ENCODE results near the gene PTPRN2.
"Not testable (repeated sequence)": the region's sequence is repeated elsewhere in the genome, so short reads cannot be mapped to it uniquely, and the experiment has no call there.

The PTPRN2 gene

DNA sequence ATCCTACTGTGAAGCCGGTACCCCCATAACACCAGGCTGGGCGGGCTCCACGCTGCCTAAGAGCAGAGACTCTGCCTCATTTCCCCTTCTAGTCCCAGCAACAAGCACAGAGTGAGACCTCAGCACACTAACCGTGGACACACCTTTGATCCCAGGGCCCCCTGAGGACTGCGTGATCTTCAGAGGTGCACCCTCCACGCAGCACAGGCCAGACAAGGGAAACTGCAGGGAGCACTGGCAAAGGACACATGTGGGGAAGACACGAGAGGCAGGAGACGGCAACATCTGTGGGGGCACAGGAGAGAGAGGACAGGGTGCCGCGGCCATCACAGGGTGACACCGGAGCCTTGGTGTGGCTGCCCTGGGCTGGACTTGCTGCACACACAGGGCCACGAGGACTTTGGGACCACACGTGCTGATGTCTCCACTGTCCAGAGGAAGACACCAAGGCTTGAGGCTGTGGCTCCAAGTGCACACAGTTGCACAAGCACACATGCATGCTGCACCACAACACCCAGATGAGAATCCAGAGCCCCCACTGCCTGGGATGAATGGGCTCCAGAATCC lies 128.8 kb downstream of the PTPRN2 start:
- DNase-seq = no peak

DNA sequence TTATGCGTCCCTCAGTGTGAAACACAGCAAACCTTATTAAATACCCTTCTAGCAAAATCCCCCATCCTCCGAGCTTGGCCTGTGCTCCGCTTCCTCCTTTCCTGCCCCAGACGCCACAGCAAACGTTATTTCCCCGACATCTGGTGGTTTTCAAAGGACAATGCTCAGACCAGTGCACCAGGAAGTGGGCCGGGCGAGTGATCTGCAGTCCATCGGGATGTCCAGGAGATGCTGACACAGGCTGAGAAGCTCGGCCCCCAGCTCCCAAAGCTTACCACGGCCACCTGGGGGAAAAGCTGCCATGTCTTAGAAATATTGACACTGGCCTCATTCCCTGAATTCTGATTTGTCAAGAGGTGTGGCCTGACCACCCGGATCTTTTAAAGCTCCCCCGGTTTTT lies 129.5 kb downstream of the PTPRN2 start:
- DNase-seq = no peak

DNA sequence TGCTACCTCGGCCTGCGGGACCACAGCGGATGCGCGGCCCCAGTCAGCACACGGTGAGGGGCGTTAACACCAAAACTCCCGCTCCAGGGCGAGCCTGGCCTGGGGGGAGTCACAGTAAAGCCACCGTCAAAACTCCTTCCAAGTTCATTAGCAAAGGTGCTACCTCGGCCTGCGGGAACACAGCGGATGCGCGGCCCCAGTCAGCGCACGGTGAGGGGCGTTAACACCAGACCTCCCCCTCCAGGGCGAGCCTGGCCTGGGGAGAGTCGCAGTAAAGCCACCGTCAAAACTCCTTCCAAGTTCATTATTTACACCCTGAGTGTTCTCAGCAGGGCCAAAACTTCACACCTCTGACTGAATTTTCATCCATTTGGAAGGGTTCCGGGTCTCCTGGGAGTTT lies 130.0 kb downstream of the PTPRN2 start:
- not testable (repeated sequence) for DNase-seq

DNA sequence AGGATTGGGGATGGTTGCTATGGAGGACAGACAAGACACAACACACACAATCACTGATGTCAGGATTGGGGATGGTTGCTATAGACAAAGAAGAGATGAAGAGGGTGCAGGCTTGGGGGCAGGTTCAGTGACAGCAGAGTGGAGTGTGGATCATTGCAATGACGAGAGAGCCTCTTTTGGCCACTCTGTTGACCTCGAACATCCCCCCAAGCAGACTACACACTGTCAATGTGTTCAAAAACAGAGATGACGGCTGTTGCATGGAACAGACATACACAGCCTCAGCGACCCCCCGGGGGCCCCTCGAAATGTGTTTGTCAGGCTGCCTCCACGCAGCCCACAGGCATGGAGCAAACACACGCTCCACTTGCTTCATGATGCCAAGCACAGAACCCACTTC lies 133.0 kb downstream of the PTPRN2 start:
- DNase-seq = no peak

DNA sequence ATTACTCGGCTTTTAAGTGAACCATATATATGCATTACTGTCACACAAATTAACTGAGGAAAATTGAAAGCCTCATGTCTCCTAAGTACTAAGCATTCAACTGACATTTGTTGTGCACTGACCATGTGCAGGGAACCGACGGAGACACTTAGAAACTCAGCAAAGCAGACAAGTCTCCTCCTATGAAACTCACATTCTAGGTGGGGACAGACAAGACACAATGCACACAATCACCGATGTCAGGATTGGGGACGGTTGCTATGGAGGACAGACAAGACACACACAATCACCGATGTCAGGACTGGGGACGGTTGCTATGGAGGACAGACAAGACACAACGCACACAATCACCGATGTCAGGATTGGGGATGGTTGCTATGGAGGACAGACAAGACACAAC lies 134.0 kb downstream of the PTPRN2 start:
- DNase-seq = no peak

DNA sequence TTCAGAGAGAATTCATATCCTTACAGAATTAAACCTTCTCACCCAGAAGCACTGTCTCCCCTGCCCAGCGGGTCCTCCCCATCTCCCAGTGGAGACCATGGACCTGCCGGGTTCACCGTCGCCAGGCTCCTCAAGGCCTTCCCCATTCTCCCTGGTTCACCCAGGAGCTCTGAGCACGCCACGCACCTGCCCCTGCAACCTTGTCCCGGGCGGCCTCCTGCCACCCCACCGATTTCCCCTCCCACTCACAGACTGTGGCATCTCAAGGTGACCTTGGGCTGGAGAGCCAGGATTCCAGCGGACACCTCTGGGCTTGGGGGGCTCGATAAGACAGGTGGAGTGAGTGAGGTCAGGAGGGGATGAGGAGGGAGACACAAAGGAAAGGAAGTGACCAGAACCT lies 135.3 kb downstream of the PTPRN2 start:
- DNase-seq = no peak

DNA sequence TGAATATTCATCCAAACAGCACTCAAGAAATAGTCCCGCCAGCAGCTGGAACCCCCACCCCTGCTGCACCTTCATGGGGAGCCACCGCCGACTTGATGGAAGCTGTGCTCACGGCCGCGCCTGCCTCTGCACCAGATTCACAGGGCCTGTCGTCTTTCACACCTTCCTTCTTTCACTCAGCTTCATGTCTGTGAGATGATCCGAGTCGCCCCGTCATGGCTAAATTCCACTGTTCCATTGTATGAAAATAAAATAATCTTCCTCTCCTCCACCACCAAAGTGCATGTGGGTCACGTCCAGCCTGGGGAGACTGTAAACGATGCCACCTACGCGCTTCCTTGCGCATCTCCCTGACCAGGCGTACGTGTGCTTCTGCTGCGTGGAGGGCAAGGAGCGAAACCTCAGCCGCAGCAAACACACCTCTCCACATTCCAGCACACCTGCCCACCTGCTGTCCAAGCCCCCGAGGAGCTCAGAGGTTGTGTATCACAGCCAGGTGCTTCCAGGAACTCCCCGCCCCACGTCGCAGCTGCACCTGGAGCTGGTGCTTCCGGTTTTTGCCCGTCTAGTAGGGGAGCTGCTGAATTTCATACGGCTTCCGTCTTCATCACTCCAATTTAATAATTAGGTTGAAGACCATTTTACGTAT lies 137.0 kb downstream of the PTPRN2 start:
- DNase-seq = no peak

DNA sequence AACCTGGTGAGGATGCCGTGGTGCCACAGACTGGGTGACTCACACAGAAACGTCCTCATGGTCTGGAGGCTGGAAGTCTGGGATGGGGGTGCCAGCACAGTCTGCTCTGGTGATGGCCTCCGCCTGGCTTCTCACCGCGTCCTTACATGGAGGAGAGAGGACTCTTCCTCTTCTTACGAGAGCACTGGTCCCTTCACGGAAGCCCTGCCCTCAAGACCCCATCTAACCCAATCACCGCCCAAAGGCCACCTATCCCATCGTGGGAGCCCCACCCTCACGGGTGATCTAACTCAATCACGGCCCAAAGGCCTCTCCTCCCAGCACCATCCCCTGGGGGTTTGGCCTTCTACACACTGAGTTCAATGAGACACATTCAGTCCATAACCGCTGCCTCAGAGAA lies 137.7 kb downstream of the PTPRN2 start:
- DNase-seq = no peak

DNA sequence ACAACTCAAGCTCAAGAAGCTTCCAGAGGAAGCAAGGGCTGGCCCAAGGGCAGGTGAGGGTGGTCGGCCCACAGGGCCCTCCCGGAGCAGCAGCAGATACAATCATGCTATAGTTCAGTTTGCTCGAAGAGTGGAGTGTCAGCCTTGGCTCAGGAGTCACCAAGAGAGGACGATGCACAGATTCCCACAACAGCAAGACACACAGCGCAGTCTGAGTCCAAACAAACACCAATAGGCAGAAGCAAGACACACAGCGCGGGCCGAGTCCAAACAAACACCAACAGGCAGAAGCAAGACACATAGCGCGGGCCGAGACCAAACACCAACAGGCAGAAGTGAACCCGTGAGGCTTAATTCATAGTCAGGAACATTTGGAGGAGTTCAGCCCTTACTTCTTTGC lies 138.4 kb downstream of the PTPRN2 start:
- DNase-seq = no peak

DNA sequence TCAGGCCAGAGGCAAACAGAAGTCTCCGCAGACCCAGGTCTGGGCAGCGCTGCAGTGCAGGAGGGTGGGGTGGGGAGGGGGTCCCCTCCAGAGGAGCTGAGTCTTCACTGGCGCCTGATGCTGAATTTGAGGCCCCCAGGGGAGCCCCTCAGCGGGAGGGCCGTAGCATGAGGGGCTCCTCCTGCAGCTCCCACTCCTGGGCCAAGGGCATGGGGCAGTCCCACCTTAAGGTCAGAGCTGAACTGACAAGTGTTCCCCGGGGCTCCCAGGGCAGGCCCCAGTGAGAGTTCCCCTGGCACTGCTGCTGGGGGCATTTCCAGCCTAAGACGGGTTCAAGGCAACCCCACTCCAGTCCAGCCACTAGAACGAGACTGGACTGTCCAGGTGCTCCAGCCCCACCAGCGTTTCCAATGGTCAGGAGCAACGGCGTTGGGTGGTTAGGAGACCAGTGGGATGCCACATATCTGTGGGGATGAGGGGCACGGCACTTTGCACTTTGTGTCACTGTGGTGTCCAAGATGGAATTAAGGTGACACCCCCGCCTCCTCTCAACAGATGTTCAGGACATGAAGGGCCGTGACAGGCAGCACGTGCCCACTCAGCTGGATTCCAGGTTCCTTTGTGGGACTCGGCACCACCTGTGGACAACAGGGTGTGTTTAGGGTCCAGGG lies 139.1 kb downstream of the PTPRN2 start:
- DNase-seq = no peak

DNA sequence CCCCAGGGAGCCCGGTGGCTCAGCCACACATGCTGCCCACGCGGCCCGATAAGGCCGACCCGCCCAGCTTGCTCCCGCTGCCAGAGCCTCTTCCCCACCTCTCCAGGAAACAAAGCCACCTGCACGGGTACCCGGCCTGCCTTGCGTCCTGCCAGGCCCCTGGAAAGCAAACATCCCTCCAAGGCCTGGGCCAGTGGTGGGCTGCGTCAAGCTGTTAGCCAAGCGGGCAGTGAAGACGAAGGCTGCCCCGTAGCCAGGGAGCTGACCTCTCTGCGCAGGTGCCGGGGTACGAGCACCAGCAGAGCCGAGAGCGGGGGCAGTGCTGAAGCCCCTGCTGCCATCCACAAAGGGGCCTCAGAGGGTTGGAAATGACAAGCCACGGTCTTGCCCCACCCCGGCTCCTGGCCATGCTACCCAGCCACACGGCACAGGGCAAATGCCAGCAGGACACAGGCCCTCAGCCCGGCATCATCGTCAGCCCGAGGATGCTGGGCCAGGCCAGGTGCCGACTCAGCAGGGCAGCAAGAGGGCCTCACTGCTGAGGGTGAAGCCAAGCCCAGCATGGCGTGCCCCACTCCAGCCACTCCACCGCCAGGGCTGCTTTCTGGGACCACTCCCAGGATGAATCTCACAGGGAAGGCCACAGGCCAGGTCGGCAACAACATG lies 140.0 kb downstream of the PTPRN2 start:
- no peak for DNase-seq

DNA sequence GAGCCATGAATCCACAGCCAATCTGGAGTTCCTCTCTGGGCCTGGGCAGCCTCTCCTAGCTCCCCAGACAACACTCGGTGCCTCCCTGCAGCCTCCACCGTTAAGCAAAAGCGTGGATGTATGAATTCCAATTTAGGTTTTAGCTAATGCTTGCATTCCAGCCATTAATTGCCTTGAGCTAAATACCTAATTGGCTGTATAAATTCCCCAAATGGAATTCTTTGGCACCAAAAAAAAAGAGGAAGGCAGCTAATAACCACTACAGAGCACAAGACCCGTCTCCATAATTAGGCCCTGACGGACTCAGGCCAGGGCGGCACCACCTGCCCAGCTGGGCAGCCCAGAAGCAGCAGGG lies 140.5 kb downstream of the PTPRN2 start:
- DNase-seq = no peak

DNA sequence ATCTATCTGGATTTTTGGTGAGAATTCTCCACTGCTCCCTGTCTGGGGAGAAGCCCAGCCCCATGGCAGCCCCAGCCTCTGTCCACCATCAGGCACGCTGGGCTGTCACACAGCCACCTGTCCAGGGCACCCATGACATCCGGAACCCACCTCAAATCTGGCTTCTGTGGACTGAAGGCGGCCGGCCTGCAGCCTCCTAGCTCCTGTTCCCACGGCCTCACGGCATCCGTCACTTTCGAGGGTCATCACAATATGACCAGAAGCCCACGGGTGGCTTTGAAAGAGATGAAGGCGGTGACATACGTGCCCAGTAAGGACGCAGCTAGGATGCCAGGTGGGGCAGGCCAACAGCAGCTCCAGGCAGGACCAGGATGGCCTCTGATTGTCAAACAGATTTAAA lies 140.9 kb downstream of the PTPRN2 start:
- no peak for DNase-seq

DNA sequence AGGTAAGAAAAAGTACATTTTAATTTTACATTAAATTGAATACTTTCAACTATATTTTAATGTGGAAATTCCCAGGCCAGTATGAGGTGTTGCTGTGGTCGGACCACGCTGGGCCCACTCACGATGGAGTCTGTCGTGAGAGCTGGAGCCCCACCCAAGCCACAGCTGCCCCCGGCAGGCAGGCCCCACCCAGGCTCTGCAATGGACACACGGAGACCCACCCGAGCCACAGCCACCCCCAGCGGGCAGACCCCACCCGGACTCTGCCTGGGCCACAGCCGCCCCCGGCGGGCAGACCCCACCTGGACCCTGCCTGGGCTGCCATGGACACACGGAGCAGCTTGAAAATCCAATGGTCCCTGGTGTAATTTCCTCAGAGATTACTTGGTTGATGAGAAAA lies 141.3 kb downstream of the PTPRN2 start:
- no peak for DNase-seq

DNA sequence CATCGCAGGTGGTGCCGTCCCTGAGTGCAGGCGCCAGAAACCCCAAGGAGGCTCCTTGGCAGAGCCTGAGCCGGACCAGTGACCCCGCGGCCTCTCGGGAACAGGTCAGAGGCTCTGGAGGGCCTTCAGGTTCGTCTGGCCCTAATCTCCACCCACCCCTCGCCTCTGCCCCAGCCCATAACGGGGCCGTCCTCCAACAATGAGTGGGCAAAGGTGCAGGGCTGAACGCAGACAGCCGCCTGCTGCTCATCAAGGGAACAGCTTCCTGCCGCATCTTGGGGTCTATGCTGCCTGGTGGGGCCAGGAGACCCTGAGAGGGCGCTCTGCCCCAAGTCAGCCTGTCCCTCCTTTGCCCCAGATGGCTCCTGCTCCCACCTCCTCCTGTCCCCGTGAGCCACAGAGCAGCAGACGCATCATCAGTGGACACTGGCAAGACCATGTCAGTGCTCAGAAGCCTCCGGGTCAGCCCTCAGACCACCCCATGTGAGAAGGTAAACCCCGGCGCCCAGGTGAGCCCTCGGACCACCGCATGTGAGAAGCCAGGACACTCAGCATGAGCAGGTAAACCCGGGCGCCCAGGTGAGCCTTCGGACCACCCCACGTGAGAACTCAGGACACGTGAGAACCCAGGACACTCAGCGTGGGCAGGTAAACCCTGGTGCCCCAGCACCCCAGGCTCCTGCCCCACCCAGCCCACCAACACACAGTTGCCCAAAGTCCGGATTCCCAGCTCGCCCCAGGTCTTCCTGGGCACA lies 142.0 kb downstream of the PTPRN2 start:
- no peak for DNase-seq

DNA sequence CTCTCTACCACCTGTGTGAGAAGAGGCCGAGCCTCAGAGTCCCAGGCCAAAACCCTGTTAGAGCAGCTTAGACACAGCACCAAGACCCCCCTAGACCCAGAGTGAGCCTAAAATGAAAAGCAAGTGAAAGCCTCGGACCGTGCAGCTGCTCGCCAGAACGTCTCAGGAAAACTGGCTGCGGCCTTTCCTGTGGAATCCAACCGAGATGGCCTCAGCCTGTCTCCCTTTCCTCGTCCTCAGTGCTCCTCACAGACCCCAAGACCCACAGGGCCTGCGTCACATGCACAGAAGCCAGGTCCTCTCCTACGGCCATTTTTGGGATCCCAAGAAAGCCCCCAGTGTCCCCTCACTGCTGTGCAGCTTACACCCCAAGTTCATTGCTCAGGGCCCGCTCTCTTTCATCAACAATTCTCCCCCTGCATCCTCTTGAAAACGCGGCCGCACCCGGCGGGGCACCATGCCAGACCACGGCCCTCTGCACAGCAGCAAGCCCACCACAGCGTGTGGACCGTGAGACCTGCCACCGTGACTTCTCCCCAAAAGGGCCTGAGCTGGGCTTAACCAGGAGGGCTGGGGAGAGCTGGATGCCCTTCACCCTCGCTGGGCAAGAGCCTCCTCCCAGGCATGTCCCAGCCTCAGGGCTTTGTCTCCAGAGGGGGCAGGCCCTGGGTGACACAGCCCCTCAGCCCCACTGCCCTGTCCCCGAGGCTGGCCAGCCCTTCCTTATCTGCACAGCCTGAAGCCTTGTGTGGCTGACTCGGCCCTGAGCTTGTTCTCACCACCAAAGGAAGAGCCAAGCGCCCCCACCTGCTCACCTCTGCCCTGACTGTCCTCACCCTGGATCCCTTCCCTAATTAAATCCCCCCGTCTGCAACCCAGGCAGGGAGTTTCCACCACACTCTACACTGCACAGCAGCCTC lies 142.9 kb downstream of the PTPRN2 start:
- DNase-seq = no peak

DNA sequence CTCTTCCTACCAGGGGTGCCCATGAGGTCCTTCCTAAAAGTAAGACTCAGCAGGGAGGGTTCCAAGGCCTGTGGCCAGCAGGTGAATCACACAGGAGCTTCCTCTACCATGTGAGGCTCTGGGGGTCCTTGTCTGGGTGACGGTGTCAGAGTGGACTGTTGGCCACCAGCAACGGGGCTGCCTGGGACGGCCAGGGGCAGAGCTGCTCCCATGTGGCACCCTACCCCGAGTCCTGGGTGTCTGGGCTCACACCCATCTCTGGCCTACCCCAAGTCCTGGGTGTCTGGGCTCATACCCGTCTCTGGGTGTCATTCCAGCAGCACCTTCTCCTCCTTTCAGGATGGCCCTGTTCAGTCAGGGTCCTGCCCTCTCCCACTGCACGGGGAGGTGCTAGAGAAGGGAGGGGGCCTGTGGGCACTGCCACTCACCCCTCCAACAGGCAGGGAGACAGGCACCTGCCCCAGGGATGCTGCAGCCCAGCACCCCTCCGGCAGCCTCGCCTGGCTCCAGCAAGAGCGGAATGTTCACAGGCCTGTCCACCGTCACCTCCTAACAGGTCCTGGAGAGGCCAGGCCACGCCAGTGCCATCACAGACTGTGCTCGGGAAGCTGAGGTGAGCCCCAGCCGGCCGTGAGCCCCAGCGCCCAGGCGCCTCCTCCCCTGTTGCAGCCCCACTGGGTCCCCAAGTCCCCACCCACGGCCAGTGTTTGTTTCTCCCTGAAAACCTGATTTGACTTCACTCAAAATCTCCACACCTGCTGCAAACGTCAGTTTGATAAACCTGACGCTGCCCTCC lies 143.7 kb downstream of the PTPRN2 start:
- no peak for DNase-seq

DNA sequence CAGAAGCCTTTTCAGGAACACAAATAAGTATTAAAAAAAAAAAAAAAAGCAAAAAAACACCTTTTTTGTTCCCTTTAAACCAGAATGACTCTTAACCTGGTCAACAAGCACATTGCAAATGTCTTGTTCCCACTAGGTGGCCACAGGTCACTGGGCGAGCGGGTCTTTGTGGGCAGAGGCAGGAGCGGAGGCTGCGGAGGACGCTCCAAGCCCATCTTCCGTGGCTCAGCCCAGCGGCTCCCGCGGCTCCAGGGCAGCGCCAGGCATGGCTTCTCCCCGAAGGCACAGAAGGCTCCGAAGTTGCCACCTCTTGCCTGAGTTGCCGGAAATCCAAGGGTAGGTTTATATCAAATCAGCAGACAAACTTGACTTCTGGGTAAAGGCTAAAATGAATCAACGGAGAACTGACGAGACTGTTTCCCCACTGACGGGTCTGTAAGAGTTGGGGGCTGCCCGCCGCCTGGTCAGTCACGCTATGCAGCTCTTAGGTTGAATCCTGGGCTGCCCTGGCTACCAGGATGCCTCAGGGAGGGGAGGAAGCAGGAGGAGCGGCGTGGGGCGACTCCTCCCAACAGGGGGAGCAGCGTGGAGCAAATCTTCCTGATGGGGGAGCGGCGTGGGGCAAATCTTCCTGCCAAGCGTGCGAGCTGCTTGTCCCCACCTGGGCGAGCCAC lies 144.5 kb downstream of the PTPRN2 start:
- DNase-seq = no peak

DNA sequence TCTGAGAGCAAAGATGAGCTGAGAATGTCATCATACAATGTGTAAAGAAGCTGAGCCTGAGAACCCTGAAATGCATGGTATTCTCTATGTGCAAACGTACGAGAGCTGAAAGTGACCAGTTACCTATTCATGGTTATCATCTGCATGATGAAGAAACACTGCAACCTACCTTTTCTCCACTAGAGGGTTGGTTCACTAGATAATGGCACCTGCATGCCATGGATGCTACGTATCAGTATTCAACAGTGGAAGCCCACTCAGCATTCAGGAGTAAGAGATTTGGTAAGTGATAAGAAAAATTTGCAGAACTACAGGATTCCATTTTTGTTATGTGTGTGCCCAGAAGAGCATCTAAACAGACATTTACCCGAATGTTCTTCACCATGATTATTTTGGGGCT lies 145.4 kb downstream of the PTPRN2 start:
- DNase-seq = no peak

DNA sequence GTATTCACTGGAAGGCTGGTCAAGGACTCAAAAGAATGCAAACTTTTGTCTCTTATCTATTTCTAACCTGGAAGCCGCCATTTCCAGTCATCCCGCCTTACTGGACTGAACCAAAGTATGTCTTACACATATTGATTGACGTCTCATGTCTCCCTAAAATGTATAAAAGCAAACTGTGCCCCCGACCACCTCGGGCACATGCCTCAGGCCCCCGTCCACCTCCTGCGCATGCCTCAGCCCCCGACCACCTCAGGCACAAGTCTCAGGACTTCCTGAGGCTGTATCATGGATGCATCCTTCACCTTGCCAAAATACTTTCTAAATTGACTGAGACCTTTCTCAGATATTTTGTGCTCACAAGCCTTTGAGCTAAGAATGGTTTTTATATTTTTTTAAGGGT lies 148.6 kb downstream of the PTPRN2 start:
- no peak for DNase-seq
